ENCODE data around the gene PRDM15.

GRCh38 chr21:41769111-41769510 lies 110.0 kb downstream of the PRDM15 start:
- TF ChIP-seq POLR2A (IDR thresholded peaks at IDR 0.05) = no peak
- TF ChIP-seq POLR2AphosphoS5 (IDR thresholded peaks at IDR 0.05) = no peak
- no peak for TF ChIP-seq CTCF (IDR thresholded peaks at IDR 0.05 in 8 of 11, conservative IDR thresholded peaks at IDR 0.05 in 3 of 11)
